ENCODE data around the gene SYT5.

DNA sequence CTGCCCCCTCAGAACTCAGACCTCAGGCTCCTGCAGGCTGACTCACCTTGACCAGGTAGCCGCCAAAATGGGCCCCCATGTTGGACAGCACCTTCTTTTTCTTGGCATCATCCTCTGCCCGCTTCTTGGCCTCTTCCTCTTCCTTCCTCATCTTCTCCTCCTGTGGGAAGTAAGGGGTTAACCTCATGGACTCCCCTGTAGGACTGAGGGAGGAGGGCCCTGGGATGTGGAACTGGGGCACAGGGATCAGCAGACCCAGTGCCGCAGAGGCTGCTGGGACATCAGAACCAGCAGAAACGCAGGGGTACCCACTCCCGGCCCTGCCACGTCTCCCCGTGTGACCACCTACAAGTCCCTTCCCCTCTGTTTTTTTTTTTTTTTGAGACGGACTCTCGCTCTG lies 42.2 kb downstream of the SYT5 start:
- TF ChIP-seq, protein P1, sequence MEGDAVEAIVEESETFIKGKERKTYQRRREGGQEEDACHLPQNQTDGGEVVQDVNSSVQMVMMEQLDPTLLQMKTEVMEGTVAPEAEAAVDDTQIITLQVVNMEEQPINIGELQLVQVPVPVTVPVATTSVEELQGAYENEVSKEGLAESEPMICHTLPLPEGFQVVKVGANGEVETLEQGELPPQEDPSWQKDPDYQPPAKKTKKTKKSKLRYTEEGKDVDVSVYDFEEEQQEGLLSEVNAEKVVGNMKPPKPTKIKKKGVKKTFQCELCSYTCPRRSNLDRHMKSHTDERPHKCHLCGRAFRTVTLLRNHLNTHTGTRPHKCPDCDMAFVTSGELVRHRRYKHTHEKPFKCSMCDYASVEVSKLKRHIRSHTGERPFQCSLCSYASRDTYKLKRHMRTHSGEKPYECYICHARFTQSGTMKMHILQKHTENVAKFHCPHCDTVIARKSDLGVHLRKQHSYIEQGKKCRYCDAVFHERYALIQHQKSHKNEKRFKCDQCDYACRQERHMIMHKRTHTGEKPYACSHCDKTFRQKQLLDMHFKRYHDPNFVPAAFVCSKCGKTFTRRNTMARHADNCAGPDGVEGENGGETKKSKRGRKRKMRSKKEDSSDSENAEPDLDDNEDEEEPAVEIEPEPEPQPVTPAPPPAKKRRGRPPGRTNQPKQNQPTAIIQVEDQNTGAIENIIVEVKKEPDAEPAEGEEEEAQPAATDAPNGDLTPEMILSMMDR (IDR thresholded peaks at IDR 0.05): no peak
- TF ChIP-seq ZFX (IDR thresholded peaks at IDR 0.05; ENCODE audit: borderline replicate concordance): no peak

All from 22Rv1 (cell line).